Mucosa of descending colon (tissue), 3 donors: ENCODE measurements around the gene STK25. TPM values are rescaled to one million over a fixed set of nuclear protein-coding genes. Genes with fewer than 3 reads are reported as not detected.

Experiments
- ATAC-seq: fragments of 200-7000 bp; cut with Tn5 transposase; one replicate; pipeline ENCODE4 v1.9.1; 2020; ENCODE audit warnings: mild to moderate bottlenecking, moderate library complexity
- DNase-seq, 3 donors: peaks; one replicate each; pipeline ENCODE4 v3.0.0-alpha.2; 2020
- H3K36me3 ChIP-seq: fragments of 200-600 bp; one replicate; pipeline ENCODE4 v1.8.0; 2021; ENCODE audit warnings: low read depth, mild to moderate bottlenecking
- H3K4me1 ChIP-seq: fragments of 200-600 bp; one replicate; pipeline ENCODE4 v1.8.0; 2021; ENCODE audit warnings: low read depth, mild to moderate bottlenecking
- H3K4me3 ChIP-seq: fragments of 200-600 bp; one replicate; pipeline ENCODE4 v1.8.0; 2021; ENCODE audit warnings: mild to moderate bottlenecking
- H3K9me3 ChIP-seq: fragments of 200-600 bp; one replicate; pipeline ENCODE4 v1.8.0; 2021; ENCODE audit warnings: mild to moderate bottlenecking
- intact Hi-C, 2 donors: fragments of 100-400 bp; cut with DNase I in 1 of 2; cut with micrococcal nuclease in 1 of 2; formaldehyde crosslinking; loops; one replicate each; pipeline versions ENCODE4 v1.11.0 to v1.11.1; 2022; cut with DNase I, micrococcal nuclease
- long read RNA-seq, 2 donors: library from polyadenylated mRNA; unstranded; transcript quantifications; one replicate each; pipeline ENCODE4 v2.0.0, GENCODE V29; 2019 to 2021
- total RNA-seq, 3 donors: library from RNA; stranded (reverse); fragmentation: NEBNext Ultra II Directional in 2 of 3; extraction: Animal tissue kit (Norgen Biotek cat#: 25700) in 2 of 3; gene quantifications; one replicate each; pipeline versions ENCODE4 v1.2.1 to v1.2.4, GENCODE V29; 2021 to 2023
- TF ChIP-seq, protein P1 (sequence below): fragments of 200-600 bp; IDR thresholded peaks from one replicate; pipeline ENCODE4 v1.8.0; 2022; ENCODE audit warnings: antibody characterized with exemption, mild to moderate bottlenecking
- donor health status: DM: no; HTN: no; CAD: no; lungs with moderate emphysema.
- donor health status: DM: no; HTN: no; CAD: no.
- donor health status: DM: no; HTN: yes; CAD: no.

Gene STK25
- 100 to 1,000 TPM in 2 of 3 donors, 10 to 100 TPM in 1; 89.8 to 137 (median 129) TPM for total RNA-seq
- long read RNA-seq, donor 1, full-length matches to known transcripts: 189 of 282 reads
- long read RNA-seq, donor 1, partial matches to known transcripts: 33 of 282 reads
- long read RNA-seq, donor 1, other reads (novel, unspliced or antisense): 60 of 282 reads
- long read RNA-seq, donor 2, full-length matches to known transcripts: 33 of 42 reads
- long read RNA-seq, donor 2, partial matches to known transcripts: 2 of 42 reads
- long read RNA-seq, donor 2, other reads (novel, unspliced or antisense): 7 of 42 reads

- ATAC-seq (peak; percentile 96), DNase-seq (peak; percentile 96 to 99 (median 99))
- no peaks in the 10 kb centered on the region for H3K9me3 ChIP-seq
- TF ChIP-seq, protein P1, sequence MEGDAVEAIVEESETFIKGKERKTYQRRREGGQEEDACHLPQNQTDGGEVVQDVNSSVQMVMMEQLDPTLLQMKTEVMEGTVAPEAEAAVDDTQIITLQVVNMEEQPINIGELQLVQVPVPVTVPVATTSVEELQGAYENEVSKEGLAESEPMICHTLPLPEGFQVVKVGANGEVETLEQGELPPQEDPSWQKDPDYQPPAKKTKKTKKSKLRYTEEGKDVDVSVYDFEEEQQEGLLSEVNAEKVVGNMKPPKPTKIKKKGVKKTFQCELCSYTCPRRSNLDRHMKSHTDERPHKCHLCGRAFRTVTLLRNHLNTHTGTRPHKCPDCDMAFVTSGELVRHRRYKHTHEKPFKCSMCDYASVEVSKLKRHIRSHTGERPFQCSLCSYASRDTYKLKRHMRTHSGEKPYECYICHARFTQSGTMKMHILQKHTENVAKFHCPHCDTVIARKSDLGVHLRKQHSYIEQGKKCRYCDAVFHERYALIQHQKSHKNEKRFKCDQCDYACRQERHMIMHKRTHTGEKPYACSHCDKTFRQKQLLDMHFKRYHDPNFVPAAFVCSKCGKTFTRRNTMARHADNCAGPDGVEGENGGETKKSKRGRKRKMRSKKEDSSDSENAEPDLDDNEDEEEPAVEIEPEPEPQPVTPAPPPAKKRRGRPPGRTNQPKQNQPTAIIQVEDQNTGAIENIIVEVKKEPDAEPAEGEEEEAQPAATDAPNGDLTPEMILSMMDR: no peak
- H3K4me1 ChIP-seq: peaks cover 19% of the 10 kb centered on the region
- intact Hi-C loops: no loop called here
- no peaks in the 10 kb centered on the region for H3K36me3 ChIP-seq
- H3K4me3 ChIP-seq: peak within 1 kb of the TSS; percentile 90
Measured at GRCh38 chr2:241508240-241509154, at the start of gene STK25. Gene STK25 (minus strand): TSS chr2:241508584. CDS start chr2:241508035, 549 bp downstream.

GRCh38 chr2:241556746-241557145 is 48.4 kb upstream of the STK25 start:
- DNase-seq (no peak), ATAC-seq (no peak)
- Histone ChIP-seq H3K4me1 (peaks cover 3% of the 10 kb centered on the region), H3K9me3 (no peaks in the 10 kb centered on the region), H3K36me3 (no peaks in the 10 kb centered on the region), H3K4me3 (no peak overlapping the region)
- intact Hi-C loops: no loop called here
- TF ChIP-seq, protein P1: no peak

DNA sequence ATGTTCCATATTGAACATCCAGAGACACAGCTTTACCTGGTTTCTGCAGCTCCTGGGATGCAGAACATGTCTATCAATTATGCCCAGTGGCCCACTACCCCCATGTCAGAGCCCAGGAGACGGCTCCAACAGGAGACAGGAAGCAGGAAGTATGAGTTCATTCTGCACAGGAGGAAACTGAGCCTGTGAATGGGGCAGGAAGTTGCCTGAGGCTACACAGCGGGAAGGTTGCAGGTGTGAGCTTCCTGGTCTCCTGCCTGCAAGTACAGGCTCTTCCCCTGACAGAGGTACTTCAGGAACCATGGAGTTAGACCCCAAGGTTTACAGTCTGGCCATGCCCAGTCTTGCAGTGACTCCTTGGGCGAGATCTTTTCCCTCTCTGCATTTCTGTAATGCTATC is 47.3 kb upstream of the STK25 start:
- intact Hi-C loops: no loop called here
- Histone ChIP-seq H3K9me3 (no peaks in the 10 kb centered on the region), H3K36me3 (no peaks in the 10 kb centered on the region), H3K4me1 (peaks cover 3% of the 10 kb centered on the region), H3K4me3 (no peak overlapping the region)
- TF ChIP-seq, protein P1: no peak
- ATAC-seq: peak; percentile 24
- DNase-seq: no peak

DNA sequence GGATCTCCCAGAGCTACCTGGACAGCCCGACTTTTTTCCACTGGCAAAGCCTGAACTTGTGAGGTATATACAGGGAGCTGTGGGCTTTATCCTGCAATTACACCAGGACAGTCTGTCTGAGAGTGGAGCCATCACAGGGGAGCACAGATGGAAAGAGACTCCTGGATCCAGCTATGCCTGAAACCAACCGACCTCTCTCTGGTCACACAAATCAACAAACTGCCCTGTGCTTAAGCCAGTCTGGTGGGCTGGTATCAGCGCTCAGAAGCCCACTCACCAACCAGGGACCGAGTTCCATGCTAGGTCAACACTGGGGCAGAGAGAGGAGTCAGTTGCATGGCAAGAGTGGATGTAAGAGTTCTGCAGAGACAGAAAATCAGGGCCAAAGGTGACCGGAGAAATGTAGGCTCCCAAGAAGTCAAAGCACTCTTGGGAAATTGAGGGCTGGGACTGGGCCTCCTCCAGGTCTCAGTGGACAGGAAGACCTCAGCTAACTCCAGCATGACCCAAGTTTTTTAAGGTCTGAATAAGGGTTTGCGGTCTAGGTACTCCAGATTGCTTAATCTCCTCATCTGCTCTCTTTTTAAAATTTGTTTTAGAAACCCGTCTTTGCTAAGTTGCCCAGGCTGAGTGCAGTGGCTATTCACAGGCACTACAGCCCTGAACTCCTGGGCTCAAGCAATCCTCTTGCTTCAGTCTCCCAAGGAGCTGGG is 46.4 kb upstream of the STK25 start:
- ATAC-seq: no peak
- Histone ChIP-seq H3K36me3 (no peaks in the 10 kb centered on the region), H3K4me1 (peaks cover 3% of the 10 kb centered on the region), H3K4me3 (no peak overlapping the region), H3K9me3 (no peaks in the 10 kb centered on the region)
- DNase-seq: no peak
- intact Hi-C loops: no loop called here
- TF ChIP-seq, protein P1: no peak

GRCh38 chr2:241553981-241554380 is 45.6 kb upstream of the STK25 start:
- Histone ChIP-seq H3K36me3 (no peaks in the 10 kb centered on the region), H3K9me3 (no peaks in the 10 kb centered on the region), H3K4me1 (peaks cover 3% of the 10 kb centered on the region), H3K4me3 (no peak overlapping the region)
- ATAC-seq (no peak), DNase-seq (no peak)
- intact Hi-C loops: no loop called here
- TF ChIP-seq, protein P1: no peak
